ENCODE measurements around the gene NEAT1.
"Not testable (repeated sequence)": the region's sequence is repeated elsewhere in the genome, so short reads cannot be mapped to it uniquely, and the experiment has no call there.

Gene NEAT1

GRCh38 chr11:65411681-65412070, 10.9 kb upstream of the NEAT1 start:
- Histone ChIP-seq H3K79me2 (ENCODE audit: control insufficient read depth, insufficient read depth, low read length, unreplicated experiment) (peaks cover 3% of the 10 kb centered on the region), H3K27ac (ENCODE audit: low read depth, low read length) (no peak overlapping the region), H3K4me3 (ENCODE audit: low read depth, low read length) (no peak overlapping the region), H2AFZ (ENCODE audit: low read length, unreplicated experiment) (no peak overlapping the region), H3K27me3 (ENCODE audit: insufficient read depth, low read length) (no peaks in the 10 kb centered on the region), H3K4me1 (ENCODE audit: control insufficient read depth, insufficient read depth, low read length, unreplicated experiment) (peaks cover 3% of the 10 kb centered on the region), H3K36me3 (ENCODE audit: insufficient read depth, low read length) (0 out of 2 replicates have a peak, but pooled peaks cover 7% of the 10 kb centered on the region)

GRCh38 chr11:65412271-65413076, 10.1 kb upstream of the NEAT1 start:
- H3K27me3 ChIP-seq (ENCODE audit: insufficient read depth, low read length): no peaks in the 10 kb centered on the region
- peaks cover 11% of the 10 kb centered on the region for H3K79me2 ChIP-seq (ENCODE audit: control insufficient read depth, insufficient read depth, low read length, unreplicated experiment)
- no peak overlapping the region for H2AFZ ChIP-seq (ENCODE audit: low read length, unreplicated experiment)
- peaks cover 11% of the 10 kb centered on the region for H3K4me1 ChIP-seq (ENCODE audit: control insufficient read depth, insufficient read depth, low read length, unreplicated experiment)
- no peak overlapping the region for H3K4me3 ChIP-seq (ENCODE audit: low read depth, low read length)
- 0 out of 2 replicates have a peak, but pooled peaks cover 7% of the 10 kb centered on the region for H3K36me3 ChIP-seq (ENCODE audit: insufficient read depth, low read length)
- no peak overlapping the region for H3K27ac ChIP-seq (ENCODE audit: low read depth, low read length)

DNA sequence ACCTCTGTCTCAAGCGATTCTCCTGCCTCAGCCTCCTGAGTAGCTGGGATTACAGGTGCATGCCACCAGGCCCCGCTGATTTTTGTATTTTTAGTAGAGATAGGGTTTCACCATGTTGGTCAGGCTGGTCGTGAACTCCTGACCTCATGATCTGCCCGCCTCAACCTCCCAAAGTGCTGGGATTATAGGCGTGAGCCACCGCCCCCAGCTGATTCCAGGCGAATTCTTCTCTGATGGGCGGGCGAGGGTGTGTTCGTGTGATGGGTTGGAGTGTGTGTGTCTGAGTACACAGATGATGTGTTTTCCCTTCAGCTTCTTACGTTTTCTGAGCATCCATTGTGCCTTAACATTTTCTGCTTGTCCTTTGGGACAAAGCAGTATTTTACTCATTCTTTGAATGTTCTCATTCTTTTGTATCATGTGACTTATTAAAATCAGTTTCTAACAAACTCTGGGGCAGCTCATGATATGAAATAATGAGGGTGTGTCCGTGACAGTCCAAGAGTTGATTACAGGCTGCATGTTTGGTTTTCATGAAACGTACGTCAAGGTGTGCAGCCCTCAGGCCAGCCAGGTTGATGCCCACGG, 9.4 kb upstream of the NEAT1 start:
- Histone ChIP-seq H3K79me2 (ENCODE audit: control insufficient read depth, insufficient read depth, low read length, unreplicated experiment) (peaks cover 18% of the 10 kb centered on the region), H3K4me1 (ENCODE audit: control insufficient read depth, insufficient read depth, low read length, unreplicated experiment) (peaks cover 18% of the 10 kb centered on the region)
- not testable (repeated sequence) for H3K27ac ChIP-seq (ENCODE audit: low read depth, low read length); H3K27me3 ChIP-seq (ENCODE audit: insufficient read depth, low read length); H3K4me3 ChIP-seq (ENCODE audit: low read depth, low read length); H2AFZ ChIP-seq (ENCODE audit: low read length, unreplicated experiment); H3K36me3 ChIP-seq (ENCODE audit: insufficient read depth, low read length)

- no peak overlapping the region for H2AFZ ChIP-seq (ENCODE audit: low read length, unreplicated experiment)
- no peaks in the 10 kb centered on the region for H3K36me3 ChIP-seq (ENCODE audit: insufficient read depth, low read length)
- H3K27me3 ChIP-seq (ENCODE audit: insufficient read depth, low read length): no peaks in the 10 kb centered on the region
- no peak overlapping the region for H3K27ac ChIP-seq (ENCODE audit: low read depth, low read length)
- no peak overlapping the region for H3K4me3 ChIP-seq (ENCODE audit: low read depth, low read length)
- peaks cover 26% of the 10 kb centered on the region for H3K79me2 ChIP-seq (ENCODE audit: control insufficient read depth, insufficient read depth, low read length, unreplicated experiment)
- H3K4me1 ChIP-seq (ENCODE audit: control insufficient read depth, insufficient read depth, low read length, unreplicated experiment): peaks cover 32% of the 10 kb centered on the region
Measured at GRCh38 chr11:65414776-65415498, 7.7 kb upstream of the NEAT1 start.

DNA sequence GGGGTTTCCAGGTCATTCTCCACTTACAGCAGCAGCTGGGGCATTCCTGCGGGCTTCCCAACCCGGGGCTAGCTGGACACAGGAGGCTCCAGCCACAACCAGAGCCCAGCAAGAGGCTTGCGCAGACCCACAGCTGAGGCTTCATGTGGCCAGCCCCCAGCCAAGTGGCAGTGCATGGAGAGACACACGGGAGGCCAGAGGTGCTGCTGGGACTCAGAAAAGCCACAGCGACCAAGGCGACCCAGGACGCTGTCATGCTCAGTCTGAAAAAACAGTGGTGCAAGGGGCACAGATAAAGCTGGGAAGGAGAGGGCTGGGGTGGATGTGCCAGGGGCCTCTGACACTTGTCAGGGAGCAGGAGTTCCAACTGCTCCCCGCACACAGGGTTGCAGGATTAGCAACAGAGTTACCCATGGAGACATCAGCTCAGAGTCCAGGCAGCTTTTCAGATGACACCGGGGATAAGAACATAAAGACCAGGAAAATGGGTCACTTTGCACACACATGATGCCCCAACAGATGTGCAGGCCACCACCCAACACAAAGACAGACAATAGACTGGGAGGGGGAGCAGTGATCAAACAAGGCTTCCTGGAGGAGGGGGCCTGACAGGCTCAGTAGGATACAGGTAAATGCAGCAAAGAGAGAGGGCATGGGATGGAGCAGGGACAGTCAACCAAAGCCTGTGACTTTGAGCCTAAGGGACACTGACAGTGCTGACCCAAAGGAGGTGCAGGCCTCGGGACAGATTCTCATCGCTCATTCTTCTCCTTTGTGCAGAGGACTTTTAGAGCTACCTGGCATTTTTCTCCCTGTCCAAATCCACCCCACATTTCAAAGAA, 6.9 kb upstream of the NEAT1 start:
- Histone ChIP-seq H3K79me2 (ENCODE audit: control insufficient read depth, insufficient read depth, low read length, unreplicated experiment) (peaks cover 34% of the 10 kb centered on the region), H3K4me3 (ENCODE audit: low read depth, low read length) (peak overlapping the region; percentile 59), H3K36me3 (ENCODE audit: insufficient read depth, low read length) (no peaks in the 10 kb centered on the region), H2AFZ (ENCODE audit: low read length, unreplicated experiment) (no peak overlapping the region), H3K4me1 (ENCODE audit: control insufficient read depth, insufficient read depth, low read length, unreplicated experiment) (peaks cover 40% of the 10 kb centered on the region), H3K27ac (ENCODE audit: low read depth, low read length) (peak overlapping the region; percentile 99; the same call in 1 of the 2 replicates), H3K27me3 (ENCODE audit: insufficient read depth, low read length) (no peaks in the 10 kb centered on the region)

DNA sequence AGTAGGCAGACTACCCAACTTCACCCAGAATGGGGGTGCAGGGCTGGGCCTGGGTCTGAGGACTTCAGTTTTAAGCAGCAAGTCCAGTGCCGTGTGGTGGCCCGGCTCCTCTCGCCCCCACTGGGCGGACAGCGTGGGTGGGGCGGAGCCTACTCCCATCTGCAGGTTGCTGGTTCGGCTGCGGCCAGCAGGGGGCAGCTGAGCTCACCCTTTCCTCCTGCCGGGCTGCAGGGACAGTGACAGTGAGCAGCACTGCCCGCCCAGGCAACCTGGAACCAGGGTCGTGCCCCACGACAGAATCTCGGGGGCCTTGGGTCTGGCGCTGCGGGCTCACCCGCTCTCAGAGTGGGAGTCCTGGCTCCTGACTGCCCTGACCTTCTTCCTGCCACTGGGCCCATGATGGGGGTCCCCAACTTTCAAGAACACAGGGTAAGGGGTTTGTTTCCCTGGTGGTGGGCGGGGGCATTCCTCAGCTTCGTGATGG, 6.2 kb upstream of the NEAT1 start:
- Histone ChIP-seq H3K27ac (ENCODE audit: low read depth, low read length) (peak overlapping the region; percentile 99), H3K4me1 (ENCODE audit: control insufficient read depth, insufficient read depth, low read length, unreplicated experiment) (peaks cover 42% of the 10 kb centered on the region), H3K79me2 (ENCODE audit: control insufficient read depth, insufficient read depth, low read length, unreplicated experiment) (peaks cover 37% of the 10 kb centered on the region), H3K4me3 (ENCODE audit: low read depth, low read length) (peak overlapping the region; percentile 59), H3K36me3 (ENCODE audit: insufficient read depth, low read length) (no peaks in the 10 kb centered on the region), H3K27me3 (ENCODE audit: insufficient read depth, low read length) (no peaks in the 10 kb centered on the region), H2AFZ (ENCODE audit: low read length, unreplicated experiment) (no peak overlapping the region)

- H3K4me3 ChIP-seq (ENCODE audit: low read depth, low read length): peak overlapping the region; percentile 59
- H3K27me3 ChIP-seq (ENCODE audit: insufficient read depth, low read length): no peaks in the 10 kb centered on the region
- peak overlapping the region; percentile 99 for H3K27ac ChIP-seq (ENCODE audit: low read depth, low read length)
- peaks cover 43% of the 10 kb centered on the region for H3K79me2 ChIP-seq (ENCODE audit: control insufficient read depth, insufficient read depth, low read length, unreplicated experiment)
- H2AFZ ChIP-seq (ENCODE audit: low read length, unreplicated experiment): no peak overlapping the region
- peaks cover 42% of the 10 kb centered on the region for H3K4me1 ChIP-seq (ENCODE audit: control insufficient read depth, insufficient read depth, low read length, unreplicated experiment)
- H3K36me3 ChIP-seq (ENCODE audit: insufficient read depth, low read length): no peaks in the 10 kb centered on the region
Measured at GRCh38 chr11:65416841-65417701, 5.5 kb upstream of the NEAT1 start.

DNA sequence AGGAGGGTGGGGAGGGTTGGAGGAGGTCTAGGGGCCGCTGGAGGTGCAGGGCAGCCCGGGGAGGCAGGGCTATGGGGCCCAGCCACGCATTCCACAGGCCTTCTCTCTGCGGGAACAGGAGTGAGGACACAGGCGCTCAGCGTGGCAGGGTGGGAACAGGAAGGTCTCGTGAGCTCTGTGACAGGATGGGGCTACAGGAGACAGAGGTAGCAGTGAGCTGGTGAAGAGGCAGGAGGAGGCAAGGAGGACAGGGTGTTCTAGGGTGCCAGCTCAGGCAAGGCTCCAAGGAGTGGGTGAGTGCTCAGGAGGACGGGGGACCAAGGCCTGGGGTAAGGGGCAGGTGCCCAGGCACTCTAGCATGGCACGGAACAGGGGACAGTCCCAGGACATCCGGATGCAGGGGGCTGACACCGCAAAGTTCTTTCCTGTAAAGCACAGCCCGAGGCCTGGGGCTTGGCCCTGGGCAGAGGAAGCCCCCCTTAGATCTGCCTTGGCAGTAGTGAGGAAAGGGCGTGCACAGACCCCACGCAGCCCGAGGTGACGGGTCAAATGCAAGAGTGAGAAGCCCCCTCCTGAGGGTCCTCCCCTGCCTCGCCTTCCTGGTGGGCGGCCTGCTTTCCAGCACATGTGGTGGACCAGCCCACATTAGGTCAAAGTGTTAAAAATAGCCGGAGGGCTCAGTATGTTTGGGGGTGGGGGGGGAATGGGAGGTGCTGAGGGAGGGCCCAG, 4.7 kb upstream of the NEAT1 start:
- H3K79me2 ChIP-seq (ENCODE audit: control insufficient read depth, insufficient read depth, low read length, unreplicated experiment): peaks cover 45% of the 10 kb centered on the region
- peak overlapping the region; percentile 99 for H3K27ac ChIP-seq (ENCODE audit: low read depth, low read length)
- H2AFZ ChIP-seq (ENCODE audit: low read length, unreplicated experiment): no peak overlapping the region
- H3K4me3 ChIP-seq (ENCODE audit: low read depth, low read length): peak overlapping the region; percentile 64
- H3K27me3 ChIP-seq (ENCODE audit: insufficient read depth, low read length): no peaks in the 10 kb centered on the region
- peaks cover 42% of the 10 kb centered on the region for H3K4me1 ChIP-seq (ENCODE audit: control insufficient read depth, insufficient read depth, low read length, unreplicated experiment)
- peaks cover 2% of the 10 kb centered on the region; the same call in 1 of the 2 replicates for H3K36me3 ChIP-seq (ENCODE audit: insufficient read depth, low read length)

DNA sequence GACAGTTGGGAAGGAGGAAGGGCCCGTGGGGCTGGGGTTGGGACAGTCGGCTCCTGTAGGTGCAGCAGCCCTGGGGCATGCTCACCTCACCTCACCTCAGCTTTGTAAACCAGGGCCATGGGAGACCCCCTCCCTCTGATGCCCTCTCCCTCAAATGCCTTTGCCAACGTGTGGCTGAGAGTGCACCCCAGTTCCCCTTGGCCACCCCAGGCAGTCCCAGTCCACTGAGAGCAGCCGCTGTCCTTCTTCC, 4.2 kb upstream of the NEAT1 start:
- Histone ChIP-seq H3K27me3 (ENCODE audit: insufficient read depth, low read length) (no peaks in the 10 kb centered on the region), H2AFZ (ENCODE audit: low read length, unreplicated experiment) (no peak overlapping the region), H3K27ac (ENCODE audit: low read depth, low read length) (peak overlapping the region; percentile 99), H3K79me2 (ENCODE audit: control insufficient read depth, insufficient read depth, low read length, unreplicated experiment) (peaks cover 50% of the 10 kb centered on the region), H3K4me3 (ENCODE audit: low read depth, low read length) (peak overlapping the region; percentile 64), H3K36me3 (ENCODE audit: insufficient read depth, low read length) (peaks cover 6% of the 10 kb centered on the region; the same call in 1 of the 2 replicates), H3K4me1 (ENCODE audit: control insufficient read depth, insufficient read depth, low read length, unreplicated experiment) (peaks cover 42% of the 10 kb centered on the region)
